Suprapubic skin (tissue), 4 donors: ENCODE results near the gene P4HB. TPM values are rescaled to one million over a fixed set of nuclear protein-coding genes. Genes with fewer than 3 reads are reported as not detected.

Experiments
- DNase-seq, 2 donors: peaks; one replicate each; pipeline ENCODE4 v3.0.0-alpha.2; 2019; ENCODE audit warnings: low spot score in 2 of 2
- H3K27ac ChIP-seq: fragments of 200-600 bp; sonication (generic); one replicate; pipeline ENCODE4 v1.5.1; 2019
- H3K27me3 ChIP-seq: fragments of 200-600 bp; sonication (generic); one replicate; pipeline ENCODE4 v1.5.1; 2019
- H3K36me3 ChIP-seq: fragments of 200-600 bp; sonication (generic); one replicate; pipeline ENCODE4 v1.5.1; 2019
- H3K4me1 ChIP-seq: fragments of 200-600 bp; sonication (generic); one replicate; pipeline ENCODE4 v1.5.1; 2019
- H3K4me3 ChIP-seq: fragments of 200-600 bp; sonication (generic); one replicate; pipeline ENCODE4 v1.5.1; 2019; ENCODE audit warnings: mild to moderate bottlenecking
- H3K9me3 ChIP-seq: fragments of 200-600 bp; sonication (generic); one replicate; pipeline ENCODE4 v1.5.1; 2019
- CTCF ChIP-seq, 2 donors: fragments of 200-600 bp in 1 of 2; fragments of 450-650 bp in 1 of 2; sonication (generic) in 1 of 2; IDR thresholded peaks; one replicate each; pipeline ENCODE4 v1.5.1; 2016 to 2019; ENCODE audit warnings: antibody characterized with exemption in 2 of 2, mild to moderate bottlenecking in 1 of 2, moderate library complexity in 1 of 2
- EP300 ChIP-seq: sonication (generic); formaldehyde crosslinking; IDR thresholded peaks from one replicate; pipeline ENCODE4 v1.6.1; 2017; ENCODE audit warnings: antibody characterized with exemption
- POLR2A ChIP-seq, 2 donors: fragments of 450-650 bp; IDR thresholded peaks; one replicate each; pipeline ENCODE4 v1.6.1; 2017; ENCODE audit warnings: antibody characterized with exemption in 2 of 2, mild to moderate bottlenecking in 2 of 2, moderate library complexity in 2 of 2
- POLR2AphosphoS5 ChIP-seq, 3 donors: sonication (generic); formaldehyde crosslinking; IDR thresholded peaks; one replicate each; pipeline ENCODE4 v1.6.1; 2017; ENCODE audit warnings: antibody characterized with exemption in 3 of 3
- WGBS: methylation state at CpG from one replicate; pipeline ENCODE4 v1.1.5; 2018; 5-methylcytosine and 5-hydroxymethylcytosine counted together
- total RNA-seq, 4 donors: library from RNA; depleted of rRNA; stranded (reverse); fragments of >200 nt; gene quantifications; one replicate each; pipeline ENCODE4 v1.1.0, GENCODE V29; 2016

The P4HB gene
- total RNA-seq, 4 donors from 2014 or later: 521 to 1,041 (median 898) TPM

- no peaks in the 10 kb centered on the region for H3K9me3 ChIP-seq
- no peaks in the 10 kb centered on the region for H3K27me3 ChIP-seq
- peaks cover 44% of the 10 kb centered on the region for H3K4me1 ChIP-seq
- H3K36me3 ChIP-seq: no peaks in the 10 kb centered on the region
- DNase-seq: no peak
- no peak within 1 kb of the TSS for H3K27ac ChIP-seq
- H3K4me3 ChIP-seq: peak within 1 kb of the TSS; percentile 60
- 81% methylated on average over 7 of the region's 26 CpGs for WGBS
- no peak for TF ChIP-seq EP300
- TF ChIP-seq POLR2A (IDR thresholded peaks at IDR 0.05): no peak
- TF ChIP-seq CTCF (IDR thresholded peaks at IDR 0.05): no peak
- no peak for TF ChIP-seq POLR2AphosphoS5 (IDR thresholded peaks at IDR 0.05)
Observed at GRCh38 chr17:81834831-81835267, 25.5 kb downstream of the P4HB start, which contains the start of gene PPP1R27. Gene PPP1R27 (minus strand): TSS chr17:81835050. CDS start chr17:81834953, 97 bp downstream.

GRCh38 chr17:81833921-81834830 is 26.2 kb downstream of the P4HB start:
- Histone ChIP-seq H3K27me3 (no peaks in the 10 kb centered on the region), H3K4me1 (peaks cover 46% of the 10 kb centered on the region), H3K9me3 (no peaks in the 10 kb centered on the region), H3K36me3 (no peaks in the 10 kb centered on the region), H3K27ac (no peak overlapping the region), H3K4me3 (peak overlapping the region; percentile 60)
- TF ChIP-seq POLR2A (IDR thresholded peaks at IDR 0.05) (no peak), CTCF (IDR thresholded peaks at IDR 0.05) (no peak), POLR2AphosphoS5 (IDR thresholded peaks at IDR 0.05) (no peak), EP300 (no peak)
- DNase-seq: no peak
- WGBS: 83% methylated on average over 23 of the region's 31 CpGs

DNA sequence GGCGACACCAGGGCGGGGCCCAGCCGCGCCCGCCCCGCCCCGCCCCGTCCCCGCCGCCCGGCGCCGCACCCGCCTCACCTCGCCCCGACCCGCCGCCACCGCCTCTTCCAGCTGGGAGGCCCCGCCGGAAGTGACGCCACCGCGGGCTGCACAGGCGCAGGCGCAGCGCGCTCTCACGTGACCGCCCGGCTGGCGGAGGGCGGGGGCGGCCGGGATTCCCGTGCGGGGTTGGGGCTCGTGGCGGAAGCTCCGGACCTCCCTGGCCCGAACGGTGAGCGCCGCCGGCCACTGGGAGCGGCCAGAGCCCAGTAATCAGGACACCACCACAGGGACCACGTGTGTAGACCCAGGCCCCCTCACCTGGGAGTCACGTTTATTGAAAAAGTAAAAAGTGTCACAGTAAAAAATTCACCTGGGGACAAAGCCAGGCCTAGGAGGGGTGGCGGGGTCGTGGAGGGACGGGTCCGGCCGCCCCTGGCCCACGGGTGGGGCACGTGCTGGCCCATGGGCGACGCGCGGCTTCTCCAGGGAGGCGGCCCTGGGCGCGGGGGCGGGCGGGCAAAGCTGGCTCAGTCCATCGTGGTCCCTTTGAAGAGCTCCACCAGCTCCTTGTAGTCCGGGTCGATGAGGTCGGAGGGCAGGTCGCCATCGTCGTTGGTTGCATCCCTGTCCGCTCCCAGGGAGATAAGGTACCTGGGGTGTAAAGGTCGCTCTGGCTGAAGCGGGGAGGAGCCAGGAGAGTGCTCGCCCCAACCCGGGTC is 27.0 kb downstream of the P4HB start, which contains the start of gene MCRIP1:
Gene MCRIP1, minus strand, starts transcription at position 132 of the 761 bp plus-strand sequence. CDS start 8,785 bp downstream, outside the sequence.
- Histone ChIP-seq H3K27ac (peak within 1 kb of the TSS; percentile 88), H3K4me1 (peaks cover 47% of the 10 kb centered on the region), H3K27me3 (no peaks in the 10 kb centered on the region), H3K9me3 (no peaks in the 10 kb centered on the region), H3K4me3 (peak within 1 kb of the TSS; percentile 60), H3K36me3 (no peaks in the 10 kb centered on the region)
- DNase-seq: peak; percentile 96 to 97
- TF ChIP-seq EP300 (no peak), POLR2A (IDR thresholded peaks at IDR 0.05) (peak; percentile 75 to 82), CTCF (IDR thresholded peaks at IDR 0.05) (no peak), POLR2AphosphoS5 (IDR thresholded peaks at IDR 0.05) (peak; percentile 47 to 55 (median 51))
- WGBS: under 1% methylated on average over 22 of the region's 76 CpGs

DNA sequence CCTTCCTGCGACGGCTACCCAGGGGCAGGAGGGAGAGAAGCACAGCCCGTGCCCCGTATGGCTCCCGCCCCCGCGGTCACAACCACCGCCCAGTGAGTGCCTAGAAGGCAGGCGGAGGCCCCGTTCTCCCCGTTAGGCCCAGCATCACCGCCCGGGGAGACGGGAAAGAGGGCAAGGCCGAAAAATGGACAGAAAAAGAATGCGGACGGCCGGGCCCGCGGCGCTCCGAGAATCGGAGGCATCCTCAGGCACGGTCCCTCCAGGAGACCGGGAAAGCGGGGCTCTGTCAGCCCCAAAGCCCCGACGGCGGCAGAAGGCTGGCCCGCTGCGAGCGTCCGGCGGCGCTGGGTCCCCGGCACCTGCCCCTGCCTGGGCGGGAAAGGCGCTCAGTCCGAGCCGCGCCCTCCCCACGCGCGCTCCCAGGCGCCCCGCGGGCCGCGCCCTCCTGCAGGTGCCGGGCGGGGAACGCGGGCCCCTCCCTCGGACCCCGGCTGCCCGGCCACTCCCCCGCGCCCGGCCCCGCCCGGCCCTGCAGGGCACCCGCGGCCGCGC is 27.7 kb downstream of the P4HB start:
- Histone ChIP-seq H3K36me3 (no peaks in the 10 kb centered on the region), H3K9me3 (no peaks in the 10 kb centered on the region), H3K27me3 (no peaks in the 10 kb centered on the region), H3K27ac (peak overlapping the region; percentile 84), H3K4me3 (peak overlapping the region; percentile 60), H3K4me1 (peaks cover 49% of the 10 kb centered on the region)
- under 1% methylated on average over 15 of the region's 65 CpGs for WGBS
- DNase-seq: no peak
- no peak for TF ChIP-seq POLR2A (IDR thresholded peaks at IDR 0.05)
- no peak for TF ChIP-seq EP300
- TF ChIP-seq POLR2AphosphoS5 (IDR thresholded peaks at IDR 0.05): no peak
- TF ChIP-seq CTCF (IDR thresholded peaks at IDR 0.05): no peak
